Measurements from ENCODE around the gene RNF20.

DNA sequence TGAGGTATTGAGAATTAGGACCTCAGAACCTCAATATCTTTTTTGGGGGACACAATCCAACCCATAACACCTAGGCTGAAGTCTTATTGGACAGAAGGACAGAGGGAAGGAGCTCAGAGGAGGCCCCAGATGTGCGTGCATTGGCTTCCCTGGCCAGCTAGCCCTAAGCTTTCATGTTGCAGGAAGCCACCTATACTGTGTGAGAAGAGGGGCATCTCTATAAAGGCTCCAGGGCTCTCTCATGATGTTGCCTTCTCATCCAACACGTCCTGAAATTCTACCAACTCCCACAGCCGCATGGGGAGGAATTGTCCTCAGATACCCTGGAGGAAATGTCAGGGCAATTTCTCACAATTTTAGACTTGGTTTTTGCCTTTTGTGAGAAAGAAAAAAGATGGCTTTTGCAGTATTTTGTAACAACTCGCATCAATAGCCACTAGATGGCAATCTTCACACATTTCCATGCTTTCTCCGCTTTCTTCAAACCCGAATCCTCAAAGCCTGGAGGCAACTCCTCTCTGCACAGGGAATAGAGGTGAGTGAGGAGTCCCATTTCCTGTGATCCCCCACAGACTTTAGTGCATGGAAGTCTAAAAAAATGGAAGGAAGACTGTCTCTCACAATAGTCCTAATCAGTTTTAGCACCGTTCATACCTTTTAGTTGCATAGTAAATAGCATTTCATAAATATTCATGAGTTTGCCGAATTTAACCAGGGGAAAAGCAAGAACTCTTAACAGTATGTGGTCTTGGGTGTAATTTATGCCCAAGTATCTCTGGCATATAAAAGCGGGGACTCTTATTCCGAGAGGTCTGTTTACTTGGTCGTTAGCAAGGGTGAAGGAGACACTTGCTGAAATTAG is 68.5 kb downstream of the RNF20 start:
- TF ChIP-seq, protein P1, sequence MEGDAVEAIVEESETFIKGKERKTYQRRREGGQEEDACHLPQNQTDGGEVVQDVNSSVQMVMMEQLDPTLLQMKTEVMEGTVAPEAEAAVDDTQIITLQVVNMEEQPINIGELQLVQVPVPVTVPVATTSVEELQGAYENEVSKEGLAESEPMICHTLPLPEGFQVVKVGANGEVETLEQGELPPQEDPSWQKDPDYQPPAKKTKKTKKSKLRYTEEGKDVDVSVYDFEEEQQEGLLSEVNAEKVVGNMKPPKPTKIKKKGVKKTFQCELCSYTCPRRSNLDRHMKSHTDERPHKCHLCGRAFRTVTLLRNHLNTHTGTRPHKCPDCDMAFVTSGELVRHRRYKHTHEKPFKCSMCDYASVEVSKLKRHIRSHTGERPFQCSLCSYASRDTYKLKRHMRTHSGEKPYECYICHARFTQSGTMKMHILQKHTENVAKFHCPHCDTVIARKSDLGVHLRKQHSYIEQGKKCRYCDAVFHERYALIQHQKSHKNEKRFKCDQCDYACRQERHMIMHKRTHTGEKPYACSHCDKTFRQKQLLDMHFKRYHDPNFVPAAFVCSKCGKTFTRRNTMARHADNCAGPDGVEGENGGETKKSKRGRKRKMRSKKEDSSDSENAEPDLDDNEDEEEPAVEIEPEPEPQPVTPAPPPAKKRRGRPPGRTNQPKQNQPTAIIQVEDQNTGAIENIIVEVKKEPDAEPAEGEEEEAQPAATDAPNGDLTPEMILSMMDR (IDR thresholded peaks at IDR 0.05; ENCODE audit: extremely low read depth in 1 of 2, insufficient read depth in 1 of 2, low read depth in 1 of 2, low read length in 2 of 2): peak; percentile 41 to 48
- TF ChIP-seq EZH2 (IDR thresholded peaks at IDR 0.05; ENCODE audit: borderline replicate concordance, low read depth, low read length, severe bottlenecking) (no peak), POLR2AphosphoS5 (IDR thresholded peaks at IDR 0.05; ENCODE audit: insufficient read depth, low read depth, low read length) (no peak), POLR2A (IDR thresholded peaks at IDR 0.05; ENCODE audit: low read depth, low read length) (no peak), MAX (IDR thresholded peaks at IDR 0.05; ENCODE audit: insufficient read depth, insufficient read length) (no peak), GATA2 (IDR thresholded peaks at IDR 0.05; ENCODE audit: insufficient read depth, insufficient read length, low read depth, low read length) (no peak)
